ENCODE data around the gene FOXG1. TPM values are rescaled to one million over a fixed set of nuclear protein-coding genes. Genes with fewer than 3 reads are reported as not detected.

FOXG1 gene
- total RNA-seq = under 0.01 and 0.20 TPM in 2 replicates

GRCh38 chr14:28766469-28766955 is at the start of gene FOXG1:
Gene FOXG1, plus strand, starts transcription at chr14:28766787. Its CDS starts 493 bp downstream, at chr14:28767280.

Measured in subcutaneous preadipocyte (primary cell).